ENCODE data around the gene CFAP73. TPM values are rescaled to one million over a fixed set of nuclear protein-coding genes. Genes with fewer than 3 reads are reported as not detected.
"Not testable (repeated sequence)": the region's sequence is repeated elsewhere in the genome, so short reads cannot be mapped to it uniquely, and the experiment has no call there.

The CFAP73 gene
- total and polyA plus RNA-seq, 2 of the 8 experiments (the other 6 are each of a cell fraction or from before 2014, with no cell fraction given), result 0.45 to 0.56 TPM

- DNase-seq (ENCODE audit: low read depth in 1 of 2, low spot score in 2 of 2); H3K27me3 ChIP-seq (replicated peaks in 1 of 4; ENCODE audit: control insufficient read depth in 3 of 4, extremely low read depth in 1 of 4, insufficient read depth in 3 of 4, low read length in 3 of 4); H2BK5ac ChIP-seq (ENCODE audit: low read depth, low read length); H2BK15ac ChIP-seq (ENCODE audit: low read length); H3K4ac ChIP-seq (replicated peaks; ENCODE audit: insufficient read length, low read depth, low read length); H3K18ac ChIP-seq (ENCODE audit: extremely low read depth, low read length); H3K56ac ChIP-seq (replicated peaks; ENCODE audit: insufficient read length, low read depth, low read length); H2AK5ac ChIP-seq (ENCODE audit: low read depth, low read length); H3K79me2 ChIP-seq (ENCODE audit: control insufficient read depth in 1 of 2, insufficient read depth in 2 of 2, low read length in 2 of 2); H3K4me2 ChIP-seq (ENCODE audit: insufficient read depth in 1 of 2, low read depth in 2 of 2, low read length in 2 of 2); H4K20me1 ChIP-seq (replicated peaks in 1 of 2; ENCODE audit: control insufficient read depth in 1 of 2, insufficient read depth in 2 of 2, low read length in 2 of 2); H4K91ac ChIP-seq (replicated peaks; ENCODE audit: insufficient read length, low read length); H3K14ac ChIP-seq (ENCODE audit: insufficient read length); H3K23me2 ChIP-seq (ENCODE audit: low read depth, low read length); H4K5ac ChIP-seq (ENCODE audit: insufficient read length, low read depth, low read length); H3K4me3 ChIP-seq (ENCODE audit: extremely low read depth in 1 of 4, insufficient read depth in 2 of 4, low read depth in 3 of 4, low read length in 4 of 4); FAIRE-seq; POLR2A ChIA-PET (ENCODE audit: partially characterized antibody); H4K8ac ChIP-seq (ENCODE audit: extremely low read depth, insufficient read depth, low read length); H3K27ac ChIP-seq (ENCODE audit: low read depth, low read length); H3K23ac ChIP-seq (ENCODE audit: insufficient read length); H3K9me3 ChIP-seq (ENCODE audit: insufficient read depth in 2 of 2, low read depth in 1 of 2, low read length in 1 of 2); H2AFZ ChIP-seq (ENCODE audit: low read length); H2BK20ac ChIP-seq (ENCODE audit: low read length); H2BK120ac ChIP-seq (replicated peaks; ENCODE audit: low read depth, low read length); H2BK12ac ChIP-seq (ENCODE audit: low read depth, low read length); H3K4me1 ChIP-seq (replicated peaks in 1 of 4; ENCODE audit: control insufficient read depth in 3 of 4, insufficient read depth in 4 of 4, low read length in 3 of 4); H3K9ac ChIP-seq (replicated peaks in 1 of 4; ENCODE audit: extremely low read depth in 1 of 4, low read depth in 3 of 4, low read length in 3 of 4); H3K36me3 ChIP-seq (ENCODE audit: control insufficient read depth in 2 of 4, insufficient read depth in 4 of 4, low read length in 3 of 4); H3K79me1 ChIP-seq (ENCODE audit: low read depth, low read length): not testable (repeated sequence)
- CTCF ChIA-PET (ENCODE audit: partially characterized antibody), result interaction anchor here (0.8 to 2.2 kb wide), 12 partner anchors 10 to 124 kb away, joined by 3 to 6 read pairs (median 4); partner anchors contain the start of genes CFAP73 and RASAL1
- 90% methylated on average over 8 of the region's 8 CpGs; no CpG with 5 or more reads in 1 of the 2 experiments for WGBS, 2 experiments (ENCODE audit: extremely low coverage in 1 of 2, insufficient coverage in 1 of 2, insufficient read length in 1 of 2, insufficient replicate concordance in 2 of 2, low coverage in 1 of 2, low lambda C conversion rate in 2 of 2, missing lambda C conversion rate in 1 of 2)
Observed at GRCh38 chr12:113117684-113118083, 31.8 kb upstream of the CFAP73 start.

Data from H1 (cell line).